Activated CD8-positive, alpha-beta memory T cell treated with anti-CD3 and anti-CD28 coated beads, Interleukin-2, amount 50 U/mL, for 24 hours (primary cell): ENCODE data around the gene ATXN7L2.

Experiments
- DNase-seq: peaks from one replicate; pipeline ENCODE4 v3.0.0-alpha.2; 2020; ENCODE audit errors: extremely low read depth

Gene ATXN7L2

DNA sequence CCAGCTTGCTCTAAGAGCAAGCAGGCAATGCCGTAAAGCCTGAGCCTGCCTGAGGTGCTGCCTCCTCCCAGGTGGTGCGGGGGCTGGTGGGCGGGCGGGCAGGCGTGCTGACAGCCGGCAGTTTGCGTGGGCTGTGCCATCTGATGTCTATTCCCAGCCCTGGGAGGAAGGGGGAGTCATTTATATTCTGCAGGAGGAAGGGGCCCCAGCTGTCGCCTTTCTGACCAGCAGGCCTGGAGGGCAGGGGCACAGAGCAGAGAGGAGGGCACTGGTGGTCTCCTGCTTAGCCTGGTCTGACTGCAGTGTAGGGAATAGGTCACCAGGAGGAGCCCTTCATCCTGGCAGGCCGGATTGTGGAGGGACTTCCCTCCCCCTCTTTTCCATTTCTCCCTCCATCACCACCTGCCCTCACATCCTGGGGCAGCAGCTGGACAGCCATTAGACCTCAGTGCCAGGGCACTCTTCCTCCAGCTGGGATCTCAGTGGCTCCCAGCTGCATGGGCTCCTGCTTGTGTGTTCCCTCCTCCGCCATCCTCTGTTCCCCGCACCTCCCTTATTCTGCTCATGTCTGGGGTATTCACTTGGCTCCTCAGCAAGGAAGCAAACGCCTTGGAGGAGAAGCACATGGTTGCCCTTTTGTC, 14.6 kb downstream of the ATXN7L2 start:
- DNase-seq, result no peak

- DNase-seq, result no peak
Measured at GRCh38 chr1:109499081-109499480, 15.4 kb downstream of the ATXN7L2 start.

GRCh38 chr1:109499661-109500536, 16.2 kb downstream of the ATXN7L2 start:
- no peak for DNase-seq

DNA sequence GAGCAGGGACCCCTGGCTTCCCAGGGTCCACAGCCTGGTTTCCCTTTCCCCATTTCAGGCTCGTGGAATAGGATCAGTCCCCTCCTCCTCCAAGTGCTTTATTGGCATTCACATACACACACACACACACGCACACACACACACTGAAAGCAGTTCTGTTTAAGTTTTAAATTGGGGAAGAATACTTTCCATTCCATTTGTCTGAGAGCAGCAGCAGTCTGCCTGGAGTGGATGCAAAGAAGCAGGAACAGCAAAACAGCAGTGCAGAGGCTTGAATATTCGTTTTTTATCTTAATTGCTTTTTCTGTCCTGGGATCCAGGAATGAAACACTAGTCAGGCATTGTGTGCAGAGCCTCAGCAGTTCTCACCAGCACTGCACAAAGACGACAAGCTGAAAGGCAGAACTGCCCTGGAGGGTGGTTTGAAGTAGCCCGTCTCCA, 17.3 kb downstream of the ATXN7L2 start:
- DNase-seq, result no peak

DNA sequence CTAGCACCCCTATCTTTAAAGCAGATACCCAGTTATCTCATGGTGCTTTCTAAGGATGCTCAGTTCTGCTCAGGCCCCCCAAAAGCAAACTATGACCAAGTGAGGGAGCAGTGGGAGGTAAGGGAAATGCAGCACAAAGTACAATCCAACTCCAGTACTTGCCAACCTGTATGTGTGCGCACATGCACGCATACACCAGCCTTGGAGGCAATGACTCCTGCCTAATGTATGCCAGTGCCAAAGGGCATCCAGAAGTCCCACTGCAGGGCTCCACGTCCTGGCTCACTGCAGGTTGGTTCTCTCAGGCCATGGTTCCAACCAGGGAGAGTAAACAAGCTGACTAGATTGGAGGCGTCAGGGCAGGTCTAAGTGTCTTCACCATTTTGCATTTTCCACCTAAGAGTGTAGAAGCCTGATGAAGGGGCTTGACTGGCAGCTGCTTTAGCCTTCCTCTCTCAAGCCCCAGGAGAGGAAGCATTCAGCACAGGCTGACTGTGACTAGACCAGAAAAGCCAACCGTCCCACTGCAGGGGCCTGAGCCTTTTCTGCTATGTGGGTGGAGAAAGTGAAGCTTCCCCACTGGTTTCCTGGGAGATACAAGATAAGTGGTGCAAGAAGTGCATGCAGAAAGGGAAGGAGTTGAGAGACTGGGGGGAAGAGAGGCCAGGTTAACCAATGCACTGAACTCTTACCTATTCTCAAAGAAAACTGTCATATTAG, 18.1 kb downstream of the ATXN7L2 start:
- DNase-seq, result no peak

DNA sequence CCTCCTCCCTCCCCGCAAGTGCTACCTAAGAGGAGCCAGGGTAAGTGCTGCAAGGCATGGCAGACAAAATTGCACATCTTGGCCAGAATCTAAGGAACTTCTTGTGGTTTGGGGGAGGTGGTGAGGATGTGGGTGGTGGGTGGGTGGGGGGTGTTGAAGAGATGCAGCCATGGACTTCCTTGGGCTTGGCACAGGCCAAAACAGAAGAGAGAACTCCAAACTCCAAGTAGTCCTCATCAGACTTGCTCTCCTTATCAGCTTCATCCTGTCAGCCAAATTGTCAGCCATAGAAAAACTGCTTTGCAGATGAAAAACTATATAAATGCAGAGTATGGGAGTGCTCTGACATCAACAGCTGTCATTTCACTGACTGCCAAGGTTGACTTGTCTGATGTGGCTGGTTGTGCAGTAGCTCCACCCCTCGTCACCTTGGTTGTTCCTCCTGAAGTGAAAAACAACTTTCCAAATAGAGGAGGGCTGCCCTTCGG, 18.7 kb downstream of the ATXN7L2 start:
- DNase-seq, result no peak

GRCh38 chr1:109503935-109504334, 20.2 kb downstream of the ATXN7L2 start:
- DNase-seq, result no peak

DNA sequence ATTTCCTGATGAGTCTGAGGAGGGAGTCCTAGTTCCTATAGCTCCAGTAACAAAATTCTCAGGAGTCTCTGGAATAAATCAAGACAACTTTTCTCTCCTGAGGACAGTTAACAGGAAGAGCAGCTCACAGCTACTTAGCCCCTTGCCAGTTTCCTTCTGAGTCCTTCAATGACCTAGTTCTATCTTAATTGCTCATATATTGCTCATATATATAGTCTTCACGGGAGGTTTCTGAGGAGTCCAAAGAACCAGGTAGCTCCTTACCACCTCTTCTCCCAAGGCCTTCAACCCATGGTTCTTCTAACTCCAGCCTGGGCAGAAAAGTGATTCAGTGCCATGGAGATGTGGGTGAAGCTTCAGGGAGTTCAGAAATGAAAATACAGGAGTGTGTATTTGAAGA, 21.3 kb downstream of the ATXN7L2 start:
- DNase-seq, result no peak

DNA sequence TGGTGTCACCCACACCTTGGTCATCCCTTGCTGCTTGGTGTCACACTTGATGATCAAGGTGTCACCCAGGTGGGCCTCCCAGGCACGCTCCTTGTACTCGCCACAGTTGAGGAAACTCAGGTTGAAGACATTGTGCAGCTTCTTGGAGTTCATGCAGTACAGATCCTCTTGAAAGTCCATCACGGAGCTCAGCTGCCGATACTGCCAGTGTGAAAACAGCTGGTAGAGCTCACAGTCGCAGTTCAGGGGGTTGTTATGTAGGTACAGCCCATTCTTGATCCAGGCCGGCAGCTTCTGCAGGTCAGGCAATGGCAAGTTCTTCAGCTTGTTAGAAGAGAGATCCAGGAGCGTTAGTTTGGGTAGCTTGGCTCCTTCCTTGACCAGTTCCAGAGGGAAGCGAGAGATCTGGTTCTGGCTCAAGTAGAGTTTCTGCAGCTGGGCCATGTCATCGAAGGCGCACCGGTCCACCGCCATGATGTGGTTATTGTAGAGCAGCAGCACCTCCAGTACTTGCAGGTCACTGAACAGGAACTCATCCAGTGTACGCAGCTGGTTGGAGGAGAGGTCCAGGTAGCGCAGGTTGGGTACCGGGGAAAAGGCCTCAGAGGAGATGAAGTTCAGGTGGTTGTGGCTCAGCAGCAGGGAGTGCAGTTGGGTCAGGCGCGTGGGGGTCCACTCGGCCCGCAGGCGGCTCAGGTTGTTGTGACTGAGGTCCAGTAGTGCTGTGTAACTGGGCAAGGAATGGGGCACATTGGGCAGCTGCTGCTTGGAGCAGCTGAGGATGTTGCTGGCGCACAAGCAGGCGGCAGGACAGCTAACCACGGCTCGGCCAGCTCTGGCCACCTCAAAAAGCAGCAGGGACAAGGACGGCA, 24.5 kb downstream of the ATXN7L2 start:
- DNase-seq, result no peak

DNA sequence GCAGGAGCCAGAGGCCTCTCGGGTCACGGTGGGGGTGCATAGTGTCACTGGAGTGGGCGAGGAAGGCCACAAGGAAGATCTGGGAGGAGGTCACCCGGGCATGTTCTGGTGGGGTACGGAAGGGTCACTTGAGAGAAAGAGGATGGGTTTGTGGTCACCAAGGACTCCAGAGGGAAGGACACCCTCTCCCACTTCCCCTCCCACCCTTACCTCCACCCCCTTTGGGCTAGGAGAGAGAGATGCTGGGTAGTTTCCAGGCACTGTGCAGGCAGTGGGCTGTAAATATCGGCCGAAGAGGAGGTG, 25.1 kb downstream of the ATXN7L2 start:
- no peak for DNase-seq

- no peak for DNase-seq
Measured at GRCh38 chr1:109509176-109510134, 25.8 kb downstream of the ATXN7L2 start, which contains the start of gene AMIGO1. Gene AMIGO1, minus strand, starts transcription at chr1:109509727. Its CDS starts 815 bp downstream, at chr1:109508912.

- no peak for DNase-seq
Measured at GRCh38 chr1:109513110-109513710, 29.5 kb downstream of the ATXN7L2 start.

- no peak for DNase-seq
Measured at GRCh38 chr1:109514846-109515245, 31.1 kb downstream of the ATXN7L2 start.

DNA sequence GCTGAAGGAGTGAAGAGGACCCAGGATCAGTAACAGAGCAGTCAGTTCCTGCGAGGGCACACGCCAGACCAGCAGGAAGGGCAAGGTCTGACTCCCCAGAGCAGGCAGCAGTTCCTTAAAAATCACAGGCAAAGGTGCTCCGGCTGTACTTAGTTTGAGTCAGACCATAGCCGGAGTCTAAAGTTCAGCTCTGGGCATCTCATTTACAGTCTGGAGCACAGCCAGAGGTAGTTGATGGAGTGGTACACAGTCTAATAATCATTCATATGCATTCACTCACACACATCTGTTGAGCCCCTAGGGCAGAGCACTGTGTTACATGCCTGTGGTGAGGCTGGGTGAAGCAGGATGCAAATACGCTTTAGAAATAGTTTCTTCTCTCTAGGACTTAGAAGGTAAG, 33.2 kb downstream of the ATXN7L2 start:
- DNase-seq, result no peak

- DNase-seq, result no peak
Measured at GRCh38 chr1:109517337-109517736, 33.6 kb downstream of the ATXN7L2 start.

DNA sequence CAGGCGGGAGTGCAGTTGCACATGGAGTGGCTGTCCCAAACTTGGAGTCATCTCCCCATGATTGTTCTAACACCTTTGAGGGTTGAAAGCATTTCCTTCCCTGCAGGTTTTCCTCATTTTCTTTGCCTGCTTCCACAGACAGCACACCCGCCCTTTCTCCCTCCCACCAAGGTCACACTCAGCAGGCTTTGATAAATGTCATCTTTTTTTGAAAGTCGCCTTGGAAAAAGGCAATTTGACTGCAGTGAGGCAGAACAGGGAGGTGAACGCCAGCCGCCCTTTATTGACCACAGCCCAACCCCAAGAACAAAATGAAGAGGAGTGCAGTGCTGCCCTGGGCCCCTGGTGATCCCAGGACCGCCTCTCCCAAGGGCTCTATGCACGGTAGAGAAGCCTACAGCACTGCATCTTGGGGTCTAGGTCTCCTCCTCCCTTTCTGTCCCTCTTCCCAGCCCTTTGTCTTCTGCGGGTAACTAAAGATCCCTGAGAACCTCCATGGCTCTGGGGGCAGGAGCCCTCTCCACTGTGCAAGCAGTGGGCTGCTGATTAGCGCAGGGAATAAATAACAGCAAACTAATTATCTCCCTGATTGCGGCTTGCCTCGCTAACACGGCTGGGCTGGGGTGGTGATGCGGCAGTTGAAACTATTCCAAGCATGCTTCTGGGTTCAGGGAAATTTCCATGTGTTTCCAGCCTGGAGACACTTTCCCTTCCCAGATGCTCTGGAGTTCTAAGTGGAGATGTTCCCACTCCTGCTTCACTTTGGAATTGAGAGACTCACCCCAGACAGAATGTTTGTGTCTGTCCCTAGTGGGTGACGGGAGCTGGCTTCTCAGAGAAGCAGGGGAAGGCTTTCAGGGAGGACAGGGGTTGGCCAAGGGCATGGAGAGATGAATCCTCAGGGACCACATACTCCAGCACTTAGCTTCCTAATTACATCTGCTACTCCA, 37.6 kb downstream of the ATXN7L2 start:
- no peak for DNase-seq

GRCh38 chr1:109522026-109522425, 38.3 kb downstream of the ATXN7L2 start:
- DNase-seq, result no peak

DNA sequence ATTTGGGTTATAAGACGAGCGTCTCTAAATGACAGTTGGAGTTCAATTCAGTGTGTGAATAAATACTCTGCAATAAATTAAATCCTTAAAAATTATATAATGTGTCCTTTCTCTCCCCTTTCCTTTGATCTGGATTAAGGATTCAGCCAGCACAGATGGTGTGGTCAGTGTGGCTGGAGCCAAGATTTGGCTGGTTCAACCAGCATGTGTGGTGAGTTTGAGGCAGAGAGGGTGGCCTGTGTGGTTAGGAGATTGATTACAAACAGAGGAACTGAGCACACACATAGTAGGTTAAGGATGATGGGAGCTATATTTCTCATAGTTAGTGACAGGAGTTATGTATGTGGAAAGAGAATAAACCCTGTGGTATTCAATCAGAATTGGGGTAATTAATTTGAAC, 40.0 kb downstream of the ATXN7L2 start:
- no peak for DNase-seq
